ENCODE data around the gene NT5DC2. TPM values are rescaled to one million over a fixed set of nuclear protein-coding genes. Genes with fewer than 3 reads are reported as not detected.
A peak's percentile ranks its signal among the peaks of the same experiment; 100 is the strongest.

The NT5DC2 gene
- polyA plus RNA-seq, 3 donors = 0.66 to 28.4 (median 0.67) TPM

DNA sequence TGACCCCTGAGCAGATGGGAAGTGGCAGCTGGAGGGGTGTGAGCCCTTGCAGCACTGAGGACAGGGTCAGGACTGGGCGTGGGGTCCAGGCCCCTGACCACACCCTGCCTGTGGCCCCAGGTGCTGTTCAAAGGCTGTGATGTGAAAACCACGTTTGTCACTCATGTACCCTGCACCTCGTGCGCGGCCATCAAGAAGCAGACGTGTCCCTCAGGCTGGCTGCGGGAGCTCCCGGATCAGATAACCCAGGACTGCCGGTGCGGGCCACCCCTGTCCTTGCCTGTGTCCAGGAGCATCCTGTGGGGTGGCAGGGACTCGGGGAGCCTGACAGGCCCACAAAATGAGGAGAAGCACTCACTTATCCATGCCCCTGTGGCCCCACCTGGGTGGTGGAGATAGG lies 32.6 kb downstream of the NT5DC2 start:
- Histone ChIP-seq H3K36me3 (replicated peaks in 1 of 2; ENCODE audit: control insufficient read depth in 1 of 2, insufficient read depth in 2 of 2, low read length in 2 of 2) (peaks cover 47 to 51% of the 10 kb centered on the region in 2 donors), H3K9me3 (replicated peaks in 1 of 2; ENCODE audit: control insufficient read depth in 1 of 2, insufficient read depth in 1 of 2, low read length in 2 of 2) (no peaks in the 10 kb centered on the region), H3K9ac (ENCODE audit: insufficient read depth, low read length, poor library complexity, severe bottlenecking) (no peak overlapping the region), H3K4me2 (replicated peaks; ENCODE audit: extremely low read depth, low read length, poor library complexity, severe bottlenecking) (no peak overlapping the region), H3K4me1 (ENCODE audit: control insufficient read depth in 1 of 2, insufficient read depth in 2 of 2, low read length in 2 of 2) (peaks cover 52% of the 10 kb centered on the region in 2 donors), H2AFZ (ENCODE audit: insufficient read depth, low read depth, low read length, poor library complexity, severe bottlenecking) (no peak overlapping the region), H4K20me1 (ENCODE audit: insufficient read depth, low read length) (peaks cover 3% of the 10 kb centered on the region), H3K79me2 (ENCODE audit: insufficient read depth, low read length) (peaks cover 34% of the 10 kb centered on the region), H3K4me3 (replicated peaks in 1 of 3; ENCODE audit: low read depth in 2 of 3, low read length in 3 of 3) (no peak overlapping the region), H3K27ac (ENCODE audit: low read depth in 1 of 2, low read length in 2 of 2) (no peak overlapping the region), H3K27me3 (ENCODE audit: control insufficient read depth in 2 of 2, insufficient read depth in 2 of 2, low read length in 2 of 2) (no peaks in the 10 kb centered on the region)
- H3K27me3 Mint-ChIP-seq (ENCODE audit: low read depth in 3 of 3) = peaks cover 0 to 3% (median 0%) of the 10 kb centered on the region in 3 donors
- H3K4me3 Mint-ChIP-seq = no peak overlapping the region
- H3K36me3 Mint-ChIP-seq = peaks cover 35 to 65% of the 10 kb centered on the region in 2 donors
- H3K4me1 Mint-ChIP-seq = peaks cover 49% of the 10 kb centered on the region
- intact Hi-C loops (cut with micrococcal nuclease) = no loop called here
- DNase-seq = no peak
- TF ChIP-seq CTCF (IDR thresholded peaks at IDR 0.05) = no peak
- peak overlapping the region in 1 of 7 donors; percentile 64 for H3K27ac Mint-ChIP-seq
- 84% methylated on average over 8 of the region's 11 CpGs for WGBS (ENCODE audit: insufficient coverage)
- no peaks in the 10 kb centered on the region for H3K9me3 Mint-ChIP-seq

- H3K36me3 ChIP-seq (replicated peaks in 1 of 2; ENCODE audit: control insufficient read depth in 1 of 2, insufficient read depth in 2 of 2, low read length in 2 of 2) = peaks cover 21 to 25% of the 10 kb centered on the region in 2 donors
- WGBS (ENCODE audit: insufficient coverage) = 2% methylated on average over 20 of the region's 24 CpGs
- TF ChIP-seq CTCF (IDR thresholded peaks at IDR 0.05) = no peak
- H3K9me3 ChIP-seq (replicated peaks in 1 of 2; ENCODE audit: control insufficient read depth in 1 of 2, insufficient read depth in 1 of 2, low read length in 2 of 2) = no peaks in the 10 kb centered on the region
- peaks cover 45% of the 10 kb centered on the region for H3K79me2 ChIP-seq (ENCODE audit: insufficient read depth, low read length)
- peaks cover 79% of the 10 kb centered on the region in 2 donors for H3K4me1 ChIP-seq (ENCODE audit: control insufficient read depth in 1 of 2, insufficient read depth in 2 of 2, low read length in 2 of 2)
- peak overlapping the region; percentile 71 to 94 for H3K27ac ChIP-seq (ENCODE audit: low read depth in 1 of 2, low read length in 2 of 2)
- H3K9ac ChIP-seq (ENCODE audit: insufficient read depth, low read length, poor library complexity, severe bottlenecking) = peak overlapping the region; percentile 45
- H3K27me3 Mint-ChIP-seq (ENCODE audit: low read depth in 3 of 3) = peaks cover 0 to 1% (median 0%) of the 10 kb centered on the region in 3 donors
- no peaks in the 10 kb centered on the region for H4K20me1 ChIP-seq (ENCODE audit: insufficient read depth, low read length)
- H3K4me2 ChIP-seq (replicated peaks; ENCODE audit: extremely low read depth, low read length, poor library complexity, severe bottlenecking) = peak overlapping the region; percentile 86
- peak; percentile 88 to 96 (median 92) for DNase-seq
- H3K27ac Mint-ChIP-seq = peak overlapping the region; percentile 91 to 95 (median 94)
- H3K36me3 Mint-ChIP-seq = peaks cover 17 to 44% of the 10 kb centered on the region in 2 donors
- H3K4me3 Mint-ChIP-seq = peak overlapping the region; percentile 63 to 72
- peak overlapping the region in 1 of 3 experiments; percentile 81 for H3K4me3 ChIP-seq (replicated peaks in 1 of 3; ENCODE audit: low read depth in 2 of 3, low read length in 3 of 3)
- H3K4me1 Mint-ChIP-seq = peaks cover 70% of the 10 kb centered on the region
- no peaks in the 10 kb centered on the region for H3K9me3 Mint-ChIP-seq
- H3K27me3 ChIP-seq (ENCODE audit: control insufficient read depth in 2 of 2, insufficient read depth in 2 of 2, low read length in 2 of 2) = no peaks in the 10 kb centered on the region
- peak overlapping the region; percentile 37 for H2AFZ ChIP-seq (ENCODE audit: insufficient read depth, low read depth, low read length, poor library complexity, severe bottlenecking)
- intact Hi-C loops (cut with micrococcal nuclease) = loop anchor here in 1 of 2 donors (5.0 kb wide), 1 partner anchor 34 kb away; the partner anchor contains the start of gene NT5DC2
These were observed 35.3 kb downstream of the NT5DC2 start for GRCh38 chr3:52498137-52499054.
